Skeletal muscle tissue (tissue), 4 donors: ENCODE results near the gene PKP3. TPM values are rescaled to one million over a fixed set of nuclear protein-coding genes. Genes with fewer than 3 reads are reported as not detected.

ENCODE experiments used
- H3K27ac ChIP-seq: one replicate; pipeline ENCODE4 v1.7.0; 2013; ENCODE audit warnings: mild to moderate bottlenecking, low read depth, low read length, inconsistent platforms
- H3K27me3 ChIP-seq, 3 donors: one replicate each; pipeline ENCODE4 v1.7.0; 2013; ENCODE audit warnings: low read length in 3 of 3; ENCODE audit not compliant: control insufficient read depth in 3 of 3, insufficient read depth in 3 of 3
- H3K36me3 ChIP-seq, 3 donors: one replicate each; pipeline ENCODE4 v1.7.0; 2013; ENCODE audit warnings: low read length in 3 of 3; ENCODE audit not compliant: control insufficient read depth in 3 of 3, insufficient read depth in 3 of 3
- H3K4me1 ChIP-seq, 3 donors: one replicate each; pipeline ENCODE4 v1.7.0; 2013; ENCODE audit warnings: low read length in 3 of 3, mild to moderate bottlenecking in 3 of 3; ENCODE audit not compliant: control insufficient read depth in 3 of 3, insufficient read depth in 3 of 3
- H3K4me3 ChIP-seq, 3 donors: one replicate each; pipeline ENCODE4 v1.7.0; 2013; ENCODE audit warnings: low read length in 3 of 3
- H3K9ac ChIP-seq, 3 donors: one replicate each; pipeline ENCODE4 v1.7.0; 2013; ENCODE audit warnings: low read length in 3 of 3, mild to moderate bottlenecking in 3 of 3, moderate library complexity in 2 of 3, low read depth in 1 of 3
- H3K9me3 ChIP-seq, 3 donors: one replicate each; pipeline ENCODE4 v1.7.0; 2013; ENCODE audit warnings: low read length in 3 of 3; ENCODE audit not compliant: control insufficient read depth in 3 of 3
- total RNA-seq: library from RNA; depleted of rRNA; stranded (reverse); fragments of >200 nt; gene quantifications from one replicate; pipeline ENCODE4 v1.2.3, GENCODE V29; 2014
- donor health status: Osteomylitis.

The PKP3 gene
- total RNA-seq, 1 donor from 2014 or later = 1.0 TPM

GRCh38 chr11:445765-446588, 52.0 kb downstream of the PKP3 start:
- H3K4me1 ChIP-seq = peaks cover 20 to 22% (median 20%) of the 10 kb centered on the region in 3 donors
- H3K9me3 ChIP-seq = no peaks in the 10 kb centered on the region
- H3K4me3 ChIP-seq = no peak overlapping the region
- H3K27ac ChIP-seq = no peak overlapping the region
- H3K9ac ChIP-seq = peak overlapping the region in 1 of 3 donors; percentile 43
- H3K36me3 ChIP-seq = no peaks in the 10 kb centered on the region
- peaks cover 19 to 25% (median 19%) of the 10 kb centered on the region in 3 donors for H3K27me3 ChIP-seq

- Histone ChIP-seq H3K27me3 (peaks cover 11 to 17% (median 13%) of the 10 kb centered on the region in 3 donors), H3K4me1 (peaks cover 27 to 31% (median 27%) of the 10 kb centered on the region in 3 donors), H3K9ac (no peak overlapping the region), H3K36me3 (no peaks in the 10 kb centered on the region), H3K9me3 (no peaks in the 10 kb centered on the region), H3K4me3 (no peak overlapping the region), H3K27ac (no peak overlapping the region)
Measured at GRCh38 chr11:446891-447290, 52.9 kb downstream of the PKP3 start.

GRCh38 chr11:447923-448731, 54.1 kb downstream of the PKP3 start:
- peak overlapping the region; percentile 89 for H3K27ac ChIP-seq
- peak overlapping the region; percentile 70 to 88 (median 84) for H3K9ac ChIP-seq
- peaks cover under 1 to 9% (median 5%) of the 10 kb centered on the region in 3 donors for H3K36me3 ChIP-seq
- no peaks in the 10 kb centered on the region for H3K9me3 ChIP-seq
- peaks cover 3 to 7% (median 6%) of the 10 kb centered on the region in 3 donors for H3K27me3 ChIP-seq
- H3K4me1 ChIP-seq = peaks cover 27 to 38% (median 27%) of the 10 kb centered on the region in 3 donors
- H3K4me3 ChIP-seq = peak overlapping the region; percentile 77 to 90 (median 84)

- H3K36me3 ChIP-seq = peaks cover 15 to 23% (median 17%) of the 10 kb centered on the region in 3 donors
- H3K9me3 ChIP-seq = no peaks in the 10 kb centered on the region
- no peaks in the 10 kb centered on the region for H3K27me3 ChIP-seq
- peak within 1 kb of the TSS; percentile 79 for H3K27ac ChIP-seq
- H3K4me1 ChIP-seq = peaks cover 27 to 38% (median 27%) of the 10 kb centered on the region in 3 donors
- H3K9ac ChIP-seq = peak within 1 kb of the TSS; percentile 82 to 91 (median 84)
- H3K4me3 ChIP-seq = peak within 1 kb of the TSS; percentile 83 to 84 (median 84)
Measured at GRCh38 chr11:449889-450808, 56.1 kb downstream of the PKP3 start, which contains the start of gene PTDSS2. Gene PTDSS2 (plus strand): TSS chr11:450279. CDS start chr11:450456, 177 bp downstream.

GRCh38 chr11:450809-451451, 56.9 kb downstream of the PKP3 start:
- peaks cover 27 to 38% (median 27%) of the 10 kb centered on the region in 3 donors for H3K4me1 ChIP-seq
- peaks cover 15 to 23% (median 17%) of the 10 kb centered on the region in 3 donors for H3K36me3 ChIP-seq
- H3K9ac ChIP-seq = peak overlapping the region; percentile 82 to 91 (median 84)
- peak overlapping the region; percentile 83 to 84 (median 84) for H3K4me3 ChIP-seq
- peak overlapping the region; percentile 79 for H3K27ac ChIP-seq
- no peaks in the 10 kb centered on the region for H3K9me3 ChIP-seq
- H3K27me3 ChIP-seq = no peaks in the 10 kb centered on the region

- peak overlapping the region in 1 of 3 donors; percentile 91 for H3K9ac ChIP-seq
- H3K27ac ChIP-seq = no peak overlapping the region
- peaks cover 15 to 23% (median 17%) of the 10 kb centered on the region in 3 donors for H3K36me3 ChIP-seq
- no peaks in the 10 kb centered on the region for H3K27me3 ChIP-seq
- peaks cover 27 to 38% (median 27%) of the 10 kb centered on the region in 3 donors for H3K4me1 ChIP-seq
- peak overlapping the region in 2 of 3 donors; percentile 84 for H3K4me3 ChIP-seq
- no peaks in the 10 kb centered on the region for H3K9me3 ChIP-seq
Measured at GRCh38 chr11:451738-452137, 57.7 kb downstream of the PKP3 start.

GRCh38 chr11:452203-452744, 58.3 kb downstream of the PKP3 start:
- Histone ChIP-seq H3K4me1 (peaks cover 27 to 38% (median 27%) of the 10 kb centered on the region in 3 donors), H3K27ac (no peak overlapping the region), H3K9me3 (no peaks in the 10 kb centered on the region), H3K4me3 (no peak overlapping the region), H3K27me3 (no peaks in the 10 kb centered on the region), H3K36me3 (peaks cover 15 to 23% (median 17%) of the 10 kb centered on the region in 3 donors), H3K9ac (no peak overlapping the region)

GRCh38 chr11:452916-453527, 59.0 kb downstream of the PKP3 start:
- Histone ChIP-seq H3K4me1 (peaks cover 27 to 38% (median 27%) of the 10 kb centered on the region in 3 donors), H3K27me3 (no peaks in the 10 kb centered on the region), H3K9ac (no peak overlapping the region), H3K4me3 (no peak overlapping the region), H3K27ac (no peak overlapping the region), H3K9me3 (no peaks in the 10 kb centered on the region), H3K36me3 (peaks cover 17 to 23% (median 17%) of the 10 kb centered on the region in 3 donors)
